Activated effector memory CD4-positive, alpha-beta T cell treated with anti-CD3 and anti-CD28 coated beads, Interleukin-2, amount 50 U/mL, for 16 hours (primary cell): ENCODE measurements around the gene GRAMD2A.
"Not testable (repeated sequence)": the region's sequence is repeated elsewhere in the genome, so short reads cannot be mapped to it uniquely, and the experiment has no call there.

Source experiments
- DNase-seq: peaks from one replicate; pipeline ENCODE4 v3.0.0-alpha.2; 2020

GRAMD2A gene

DNA sequence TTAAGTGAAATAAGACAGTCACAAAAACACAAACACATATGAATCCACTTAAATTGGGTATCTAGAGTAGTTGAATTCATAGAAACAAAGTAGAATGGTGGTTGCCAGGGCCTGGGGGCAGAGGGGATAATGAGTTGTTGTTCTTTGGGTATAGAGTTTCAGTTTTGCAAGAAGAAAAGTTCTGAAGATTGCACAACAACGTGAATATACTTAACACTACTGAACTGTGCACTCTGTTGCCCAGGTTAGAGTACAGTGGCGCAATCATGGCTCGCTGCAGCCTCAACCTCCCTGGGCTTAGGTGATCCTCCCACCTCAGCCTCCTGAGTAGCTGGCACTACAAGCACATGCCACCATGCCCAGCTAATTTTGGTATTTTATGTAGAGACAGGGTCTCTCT lies 14.9 kb downstream of the GRAMD2A start:
- no peak for DNase-seq

DNA sequence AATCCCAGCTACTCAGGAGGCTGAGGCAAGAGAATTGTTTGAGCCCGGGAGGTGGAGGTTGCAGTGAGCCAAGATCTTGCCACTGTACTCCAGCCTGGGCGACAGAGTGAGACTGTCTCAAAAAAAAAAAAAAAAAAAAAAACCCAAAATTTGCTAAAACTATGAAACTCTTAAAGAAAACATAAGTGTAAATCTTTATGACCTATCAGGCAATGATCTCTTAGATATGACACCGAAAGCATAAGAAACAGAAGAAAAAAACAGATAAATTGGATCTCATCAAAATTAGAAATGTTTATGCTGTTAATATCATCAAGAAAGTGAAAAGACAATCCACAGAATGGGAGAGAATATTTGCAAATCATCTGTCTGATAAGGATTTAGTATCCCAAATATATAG lies 15.3 kb downstream of the GRAMD2A start:
- no peak for DNase-seq

- no peak for DNase-seq
Measured at GRCh38 chr15:72180761-72181324, 16.7 kb downstream of the GRAMD2A start.

DNA sequence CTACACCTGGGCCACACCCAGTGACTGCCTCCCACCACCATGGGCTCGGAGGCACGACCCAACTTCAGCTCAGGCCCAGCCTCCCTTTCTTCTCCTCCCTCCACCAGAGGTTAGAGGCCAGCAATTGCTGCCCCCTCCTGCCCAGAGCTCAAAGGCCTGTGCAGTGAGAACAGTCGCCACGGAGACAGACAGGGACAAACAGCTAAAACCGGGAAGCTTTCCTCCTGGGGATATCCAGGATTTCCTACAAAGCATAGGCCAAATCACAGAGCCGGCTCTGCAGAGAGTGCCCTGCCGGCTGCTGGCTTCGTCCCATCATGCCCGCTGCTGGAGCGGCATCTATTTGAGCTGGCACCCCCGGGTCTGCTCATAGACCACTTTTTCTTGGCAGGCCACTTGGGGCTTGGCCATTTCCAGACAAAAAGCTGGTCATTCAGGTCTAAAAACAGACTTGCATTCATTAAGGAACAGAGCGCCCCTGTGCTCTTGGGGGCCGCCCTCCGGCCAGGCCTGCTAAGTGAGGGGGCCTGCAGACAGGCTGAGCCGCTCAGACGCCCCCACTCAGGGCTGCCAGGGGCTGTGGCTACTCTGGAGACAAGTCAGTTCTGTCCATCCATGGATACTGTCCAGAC lies 17.5 kb downstream of the GRAMD2A start:
- DNase-seq: no peak

GRCh38 chr15:72178976-72179585 lies 18.5 kb downstream of the GRAMD2A start:
- no peak for DNase-seq

- DNase-seq: no peak
Measured at GRCh38 chr15:72176743-72177142, 20.8 kb downstream of the GRAMD2A start.

DNA sequence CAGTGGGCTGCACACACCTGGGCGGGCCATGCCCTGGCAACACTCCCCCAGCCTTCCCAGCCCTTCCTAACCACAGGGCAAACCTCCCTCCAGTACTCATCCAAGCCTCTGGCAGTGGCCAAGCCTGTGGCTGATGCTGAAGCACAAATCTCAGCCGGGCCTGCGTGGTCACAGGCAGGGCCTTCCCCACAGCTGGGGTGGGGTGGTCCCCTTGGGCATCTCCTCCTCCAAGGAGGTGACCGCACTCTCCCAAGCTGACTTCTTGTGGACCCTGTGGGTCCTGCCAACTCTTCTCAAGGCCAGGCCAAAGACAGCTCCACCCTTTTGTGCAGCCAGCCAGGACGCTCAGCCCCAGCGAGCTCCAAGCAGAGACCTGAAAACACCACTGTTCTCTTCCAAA lies 21.4 kb downstream of the GRAMD2A start:
- no peak for DNase-seq

GRCh38 chr15:72175186-72176044 lies 22.2 kb downstream of the GRAMD2A start:
- no peak for DNase-seq

- DNase-seq: no peak
Measured at GRCh38 chr15:72174551-72175165, 22.9 kb downstream of the GRAMD2A start.

GRCh38 chr15:72173864-72174550 lies 23.6 kb downstream of the GRAMD2A start:
- DNase-seq: no peak

GRCh38 chr15:72173401-72173800 lies 24.2 kb downstream of the GRAMD2A start:
- no peak for DNase-seq

DNA sequence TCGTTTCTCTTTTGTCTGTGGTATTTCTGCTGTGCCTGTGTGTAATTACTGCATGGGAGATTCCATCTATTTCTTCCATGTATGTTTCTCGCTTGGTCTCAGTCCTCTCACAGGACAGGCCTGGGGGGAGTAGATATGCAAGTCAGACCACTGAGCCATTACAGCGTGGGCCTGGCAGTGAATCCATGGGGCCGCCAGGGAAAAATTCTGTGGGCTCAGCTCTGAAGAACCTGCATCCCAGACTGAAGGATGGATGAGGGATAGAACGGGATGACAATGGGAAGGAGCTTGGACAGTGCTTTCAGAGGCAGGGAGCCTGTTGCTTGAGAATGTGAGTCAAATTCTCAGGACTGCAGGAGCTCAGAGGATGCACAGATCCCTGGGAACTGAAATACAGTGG lies 24.8 kb downstream of the GRAMD2A start:
- DNase-seq: no peak

- DNase-seq: not testable (repeated sequence)
Measured at GRCh38 chr15:72171978-72172377, 25.6 kb downstream of the GRAMD2A start.

DNA sequence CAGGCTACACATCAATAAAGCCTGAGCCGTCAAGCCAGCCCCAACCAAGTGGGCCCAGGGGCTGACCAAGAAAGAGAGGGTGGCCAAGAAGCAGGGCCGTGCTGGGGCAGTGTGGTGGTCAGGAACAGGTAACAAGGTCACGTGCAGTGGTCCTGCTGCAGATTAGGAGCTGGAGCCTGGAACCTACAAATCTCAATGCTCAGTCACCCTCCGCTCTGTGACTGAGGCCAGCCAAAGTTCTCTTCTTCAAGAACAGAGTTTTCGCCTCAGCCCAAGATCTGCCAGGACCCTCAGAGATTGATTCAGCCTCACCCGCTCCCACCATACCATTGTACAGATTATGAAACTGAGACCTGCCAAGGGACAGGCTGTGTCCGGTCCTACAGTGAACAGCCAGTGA lies 26.9 kb downstream of the GRAMD2A start:
- no peak for DNase-seq

DNA sequence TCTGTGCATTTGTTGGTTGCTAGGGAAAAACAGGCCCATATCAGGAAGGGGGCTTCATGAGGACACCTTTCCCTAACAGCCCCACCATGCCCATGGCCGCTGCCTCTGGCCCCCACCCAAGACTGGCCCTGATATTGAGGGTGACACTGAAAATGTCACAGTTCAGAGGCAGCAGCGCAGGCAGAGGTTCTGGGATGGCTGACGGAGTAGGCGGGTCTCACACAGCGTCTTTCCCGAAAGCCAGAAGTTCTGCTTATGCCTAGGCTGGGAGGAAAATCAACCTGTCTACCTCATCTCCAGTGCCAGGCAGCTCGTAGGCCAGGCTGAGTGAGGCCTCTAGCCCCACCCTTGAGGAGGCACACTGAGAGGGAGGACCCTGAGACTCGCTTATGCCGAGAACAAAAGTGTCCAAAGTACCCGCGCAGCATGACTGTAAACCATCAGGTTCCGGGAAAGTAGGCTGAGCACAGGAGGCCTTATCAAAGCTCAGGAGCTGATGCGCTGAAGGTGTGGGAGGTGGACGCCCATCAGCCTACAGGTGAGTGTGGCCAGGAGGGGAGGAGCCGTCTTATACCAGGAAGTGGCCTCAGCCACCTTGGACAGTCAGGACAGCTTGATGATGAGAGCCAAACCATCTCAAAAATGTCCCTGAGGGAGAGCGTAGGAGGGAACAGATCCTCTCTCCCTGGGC lies 27.5 kb downstream of the GRAMD2A start:
- no peak for DNase-seq

DNA sequence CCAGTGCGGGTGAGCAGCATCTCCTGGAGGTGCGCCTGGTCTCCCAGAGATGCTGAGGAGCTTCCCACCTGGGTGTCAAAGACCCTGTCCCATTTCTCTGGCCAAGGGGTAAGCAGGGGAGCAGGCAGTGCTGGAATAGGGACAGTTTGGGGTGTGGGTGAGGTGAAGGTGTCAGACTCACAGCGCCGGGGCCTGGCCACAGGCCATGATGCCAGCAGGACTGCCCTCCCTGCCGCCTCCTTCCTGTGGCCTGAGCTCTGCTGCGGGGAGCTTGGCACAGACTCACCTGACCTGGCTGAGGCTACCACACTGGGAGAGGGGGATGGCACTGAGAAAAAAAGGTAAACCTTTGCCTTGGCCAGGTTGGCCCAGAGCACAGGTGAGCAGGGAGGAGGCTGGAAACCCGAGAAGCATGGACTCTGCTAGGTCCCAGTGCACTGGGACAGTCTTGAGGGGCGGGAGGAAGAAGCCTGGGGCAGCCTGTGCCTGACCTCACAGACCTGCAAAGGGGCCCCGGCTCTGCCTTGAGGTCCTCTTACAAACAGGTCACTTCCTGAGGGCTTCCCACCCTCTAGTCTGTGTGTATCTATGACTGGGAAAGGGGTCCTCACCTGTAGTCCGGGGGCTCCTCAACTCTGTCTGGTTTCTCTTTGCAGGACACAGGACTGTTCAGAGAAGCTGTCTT lies 28.2 kb downstream of the GRAMD2A start:
- no peak for DNase-seq

DNA sequence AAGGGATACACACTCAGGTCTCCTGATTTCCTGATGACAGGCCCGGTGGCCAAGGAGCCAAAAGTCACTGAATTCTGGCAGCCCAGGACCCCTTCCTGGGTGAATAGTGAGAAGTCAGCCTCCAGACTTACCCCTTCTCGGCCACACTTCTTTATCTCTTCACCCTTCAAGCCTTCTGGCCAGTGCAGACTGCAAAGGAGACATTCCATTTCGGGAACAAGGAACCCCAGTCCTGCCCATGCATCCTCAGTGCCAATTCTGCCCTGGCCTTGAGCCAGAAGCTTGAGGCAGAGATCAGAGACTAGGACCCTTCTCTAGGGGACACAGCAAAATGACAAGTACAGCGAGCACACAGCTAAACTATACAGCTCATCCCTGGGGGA lies 28.8 kb downstream of the GRAMD2A start:
- no peak for DNase-seq

GRCh38 chr15:72168131-72168807 lies 29.3 kb downstream of the GRAMD2A start:
- no peak for DNase-seq

GRCh38 chr15:72167445-72167844 lies 30.1 kb downstream of the GRAMD2A start:
- DNase-seq: no peak

- no peak for DNase-seq
Measured at GRCh38 chr15:72166716-72167417, 30.7 kb downstream of the GRAMD2A start.
